Spleen (tissue), 7 donors: Measurements from ENCODE around the gene NKAIN2.

ENCODE experiments used
- CTCF ChIP-seq, 11 experiments: fragments of 200-600 bp in 7 of 11; fragments of 450-650 bp in 4 of 11; sonication (generic) in 4 of 11; IDR thresholded peaks in 8 of 11; conservative IDR thresholded peaks in 3 of 11; 1 replicate in 7 of 11; 2 replicates in 4 of 11; pipeline versions ENCODE4 v1.4.0 to v1.8.0; 2016 to 2021; ENCODE audit warnings: antibody characterized with exemption in 11 of 11, inconsistent platforms in 4 of 11, mild to moderate bottlenecking in 1 of 11
- POLR2AphosphoS5 ChIP-seq, 3 donors: sonication (generic); formaldehyde crosslinking; IDR thresholded peaks; one replicate each; pipeline ENCODE4 v1.5.1; 2017; ENCODE audit warnings: antibody characterized with exemption in 3 of 3
- donor health status: DM: no; HTN: no; CAD: no; lungs with moderate emphysema.
- donor health status: DM: no; HTN: no; CAD: no.
- donor health status: DM: no; HTN: no; CAD: no.

GRCh38 chr6:124389127-124389526, 585.5 kb downstream of the NKAIN2 start:
- TF ChIP-seq CTCF (IDR thresholded peaks at IDR 0.05 in 8 of 11, conservative IDR thresholded peaks at IDR 0.05 in 3 of 11) (no peak), POLR2AphosphoS5 (IDR thresholded peaks at IDR 0.05) (no peak)
